HG03175 (cell line): ENCODE data around the gene SESN3.
"Not testable (repeated sequence)": the region's sequence is repeated elsewhere in the genome, so short reads cannot be mapped to it uniquely, and the experiment has no call there.

Experiments used
- ATAC-seq: cut with Tn5 transposase; IDR thresholded peaks from one replicate; pipeline ENCODE4 v1.9.1; 2021; ENCODE audit warnings: mild to moderate bottlenecking, moderate library complexity; ENCODE audit not compliant: unreplicated experiment

Gene SESN3

DNA sequence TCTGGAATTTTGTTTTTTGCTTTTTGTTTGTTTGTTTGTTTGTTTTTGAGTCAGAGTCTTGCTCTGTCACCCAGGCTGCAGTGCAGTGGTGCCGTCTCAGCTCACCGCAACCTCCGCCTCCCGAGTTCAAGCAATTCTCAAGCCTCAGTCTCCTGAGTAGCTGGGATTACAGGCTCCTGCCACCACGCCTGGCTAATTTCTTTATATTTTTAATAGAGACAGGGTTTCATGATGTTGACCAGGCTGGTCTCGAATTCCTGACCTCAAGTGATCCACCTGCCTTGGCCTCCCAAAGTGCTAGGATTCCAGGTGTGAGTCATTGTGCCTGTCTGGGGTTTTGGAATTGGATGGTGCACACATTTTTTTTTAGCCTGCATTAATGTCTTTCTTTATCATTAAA, 20.9 kb upstream of the SESN3 start:
- ATAC-seq: not testable (repeated sequence)

DNA sequence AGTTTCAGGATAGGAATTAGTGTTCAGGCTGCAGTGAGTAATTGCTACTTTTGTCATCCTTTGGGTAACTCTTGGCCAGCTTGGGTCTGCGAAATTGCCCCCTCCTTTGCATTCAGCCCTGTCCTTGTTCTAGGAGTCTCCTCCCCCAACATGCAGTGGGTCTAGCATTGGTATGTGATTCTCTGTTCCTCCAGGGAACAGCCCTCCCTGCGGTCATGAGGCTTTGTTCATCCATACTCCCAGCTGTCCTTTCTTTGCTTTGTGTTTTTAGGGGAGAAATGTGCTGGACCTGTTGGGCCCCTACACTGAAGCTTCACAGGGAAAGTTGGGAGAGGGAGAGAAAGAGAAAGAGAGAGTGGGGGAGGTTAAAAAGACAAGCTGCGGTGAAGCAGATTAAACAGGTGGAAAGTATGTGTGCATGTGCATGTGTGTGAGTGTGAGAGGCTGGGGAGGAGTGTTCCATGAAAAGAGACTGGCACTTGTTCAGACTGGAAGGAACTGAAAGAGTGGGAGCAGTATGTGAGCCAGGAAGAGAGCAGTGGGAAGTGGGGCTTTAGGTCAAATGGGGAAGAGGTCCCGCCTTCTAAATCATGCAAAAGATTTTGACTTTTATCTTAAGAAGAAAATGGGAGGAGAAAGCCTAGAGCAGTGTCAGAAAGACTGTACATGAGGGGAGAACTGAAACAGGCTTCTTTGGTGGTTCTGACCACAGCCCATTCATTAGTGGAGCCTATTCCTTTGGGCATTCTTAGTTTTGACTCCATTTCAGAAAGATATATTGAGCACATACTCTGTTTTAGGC, 17.9 kb upstream of the SESN3 start:
- ATAC-seq: peak; percentile 86

DNA sequence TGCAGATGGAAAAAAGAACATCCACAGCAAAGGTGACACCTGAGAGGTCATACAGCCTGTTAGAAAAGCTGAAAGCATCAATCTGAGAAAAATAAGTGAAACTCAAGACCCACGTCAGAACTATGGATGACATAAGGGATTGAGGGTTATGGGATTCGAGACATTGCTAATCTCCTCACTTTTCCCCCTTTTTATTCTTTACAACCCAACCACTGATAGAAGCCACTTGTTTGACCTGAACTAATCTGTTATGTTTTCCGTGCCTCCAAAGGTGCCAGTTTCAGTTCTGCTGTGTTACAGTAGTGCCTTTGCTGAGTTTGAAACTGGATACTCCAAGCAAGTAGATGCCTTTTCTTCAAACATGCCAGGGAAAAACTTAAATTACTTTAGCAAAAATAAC, 16.9 kb upstream of the SESN3 start:
- no peak for ATAC-seq

DNA sequence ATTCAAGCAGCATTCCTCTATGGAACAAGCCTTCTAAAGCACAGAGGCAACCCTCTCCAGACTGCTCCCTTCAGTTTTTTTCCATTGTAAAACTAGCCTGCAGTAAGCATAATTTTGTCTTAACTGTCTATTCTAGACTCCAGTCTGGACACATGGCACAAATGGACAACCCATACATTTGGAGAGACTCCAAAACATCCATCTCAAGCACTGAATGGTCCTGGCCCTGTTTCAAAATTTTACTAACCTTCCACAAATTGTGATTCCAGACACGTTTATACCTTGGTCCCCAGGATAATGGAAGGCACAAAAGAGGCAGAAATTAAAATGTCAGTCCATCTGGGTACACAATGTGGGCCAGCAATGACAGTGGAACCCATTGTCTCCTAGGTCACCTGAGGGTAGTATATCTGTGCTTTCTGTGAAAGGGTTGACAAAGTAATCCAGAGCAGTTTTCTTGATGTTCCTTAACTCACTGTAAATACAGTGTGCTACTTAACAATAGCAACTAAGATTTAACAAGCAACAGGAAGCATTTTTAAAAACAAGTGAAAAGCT, 16.2 kb upstream of the SESN3 start:
- no peak for ATAC-seq

DNA sequence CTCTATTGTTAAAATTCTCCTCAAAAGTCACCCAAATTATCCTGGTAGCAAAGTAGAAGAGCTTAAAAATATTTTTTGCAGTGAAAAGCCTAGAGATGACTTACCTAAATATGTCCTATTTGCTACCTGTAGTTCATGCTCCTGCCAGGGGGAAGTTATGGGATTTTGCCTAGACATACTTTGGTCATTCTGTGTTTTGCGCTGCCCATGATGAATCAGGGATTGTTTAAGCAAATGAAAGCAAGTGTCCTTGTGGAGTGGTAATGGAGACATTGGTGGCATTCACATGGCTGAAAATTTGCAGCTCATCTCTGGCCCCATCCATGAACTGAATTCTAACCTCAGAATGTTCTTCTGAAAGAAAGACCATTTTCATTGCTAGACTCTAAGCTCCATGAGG, 14.6 kb upstream of the SESN3 start:
- ATAC-seq: no peak

DNA sequence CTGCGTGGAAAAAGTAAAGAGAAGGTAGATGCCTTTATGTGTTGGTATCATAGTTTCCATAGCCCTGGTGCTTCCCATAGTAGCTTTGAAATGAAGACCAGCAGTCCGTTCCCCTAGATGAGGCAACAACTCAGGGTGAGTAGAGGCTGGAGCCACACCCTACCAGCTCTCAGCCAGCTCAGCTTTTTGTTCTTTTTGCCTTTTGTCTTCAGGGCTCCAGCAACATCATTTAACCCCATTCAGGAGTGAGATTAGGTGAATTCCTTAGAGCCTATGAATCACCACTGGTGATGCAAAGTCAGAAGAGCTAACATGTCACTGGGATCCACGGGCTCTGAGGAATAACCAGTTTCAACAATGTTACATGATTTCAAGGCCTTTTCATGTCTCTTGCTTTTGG, 14.0 kb upstream of the SESN3 start:
- ATAC-seq: no peak

DNA sequence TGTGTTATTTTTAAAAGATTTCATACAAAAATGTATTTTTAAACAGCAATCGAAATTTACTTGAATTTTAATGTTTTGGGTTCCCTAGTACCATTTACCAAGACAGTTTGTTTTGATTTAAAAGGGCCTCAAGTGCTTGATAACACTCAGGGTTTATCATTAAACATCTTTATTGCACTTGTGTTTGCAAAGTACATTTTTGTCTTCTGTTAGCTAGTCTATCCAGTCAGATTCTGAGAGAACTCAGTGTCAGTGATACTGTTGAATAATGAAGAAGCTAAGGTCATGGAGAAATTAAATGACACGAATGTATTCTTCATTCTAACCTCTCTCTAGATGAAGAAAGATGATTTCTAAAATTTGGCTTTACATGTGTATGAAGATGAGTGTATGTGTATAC, 12.7 kb upstream of the SESN3 start:
- no peak for ATAC-seq

DNA sequence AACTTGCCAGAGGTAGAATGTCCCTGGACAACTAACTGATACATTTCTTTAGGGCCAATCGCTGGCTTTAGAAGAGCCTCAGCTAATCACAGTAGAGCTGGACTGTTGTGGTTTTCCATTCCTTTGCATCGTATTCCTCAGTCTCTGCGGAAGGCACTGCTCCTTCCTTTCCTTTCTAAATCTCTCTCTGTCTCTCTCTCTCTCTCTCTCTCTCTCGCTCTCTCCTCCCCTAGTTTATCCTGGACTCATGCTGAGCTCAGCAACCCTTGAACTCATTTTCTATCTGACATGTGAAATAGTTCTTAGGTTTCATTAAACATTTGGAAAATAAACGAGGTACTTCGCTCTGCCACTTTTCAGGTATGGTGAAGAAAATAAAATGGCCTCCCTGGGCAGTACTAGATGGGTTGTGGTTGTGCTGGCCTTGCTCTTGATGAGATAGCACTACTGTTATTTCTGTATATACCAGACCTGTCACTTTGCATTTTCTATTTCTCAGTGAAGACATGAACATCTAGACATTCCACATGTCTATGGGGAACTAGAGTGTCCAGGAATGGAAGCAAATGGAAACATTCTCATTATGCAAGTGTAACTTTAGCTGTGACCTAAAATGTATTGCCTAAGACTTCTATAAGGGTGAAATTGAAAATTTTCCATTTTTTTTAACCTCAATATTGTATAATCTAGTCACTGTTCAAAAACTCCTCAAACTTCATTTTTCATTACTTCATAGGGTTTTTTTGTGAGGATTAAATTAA, 12.0 kb upstream of the SESN3 start:
- no peak for ATAC-seq

DNA sequence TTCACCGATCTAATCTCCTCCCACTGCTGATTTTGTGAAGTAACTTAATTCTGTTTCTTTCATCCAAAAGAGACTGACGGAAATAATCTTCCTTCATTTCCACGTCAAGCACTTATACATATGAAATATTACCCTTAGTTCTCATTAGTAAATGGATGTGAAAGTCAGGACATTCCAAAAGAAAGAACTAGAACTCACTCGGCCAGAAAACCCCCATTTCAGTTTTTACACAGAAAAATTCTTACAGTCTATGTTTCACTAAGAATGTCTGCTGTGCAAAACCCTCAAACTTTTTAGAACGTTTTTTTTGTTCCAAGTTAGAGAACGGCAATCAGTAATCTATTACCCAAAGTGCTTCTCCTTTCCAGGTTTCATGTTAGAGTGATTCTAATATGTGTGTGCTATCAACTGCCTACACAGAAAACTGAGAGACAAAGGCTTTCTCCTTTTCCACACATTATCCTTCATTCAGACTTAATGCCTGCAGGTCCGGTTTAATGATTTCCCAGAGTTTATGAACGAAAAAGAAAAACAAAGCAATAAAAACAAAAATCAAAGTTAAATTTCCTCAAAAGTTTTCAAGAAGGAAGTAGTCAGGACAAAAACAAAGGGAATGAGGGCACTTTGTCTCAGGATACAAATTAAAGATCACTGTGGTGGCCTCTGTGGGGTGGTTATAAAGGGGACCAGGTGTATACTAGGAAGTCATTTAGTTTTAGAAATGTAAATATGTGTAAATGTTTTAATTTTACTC, 11.3 kb upstream of the SESN3 start:
- ATAC-seq: peak; percentile 66

DNA sequence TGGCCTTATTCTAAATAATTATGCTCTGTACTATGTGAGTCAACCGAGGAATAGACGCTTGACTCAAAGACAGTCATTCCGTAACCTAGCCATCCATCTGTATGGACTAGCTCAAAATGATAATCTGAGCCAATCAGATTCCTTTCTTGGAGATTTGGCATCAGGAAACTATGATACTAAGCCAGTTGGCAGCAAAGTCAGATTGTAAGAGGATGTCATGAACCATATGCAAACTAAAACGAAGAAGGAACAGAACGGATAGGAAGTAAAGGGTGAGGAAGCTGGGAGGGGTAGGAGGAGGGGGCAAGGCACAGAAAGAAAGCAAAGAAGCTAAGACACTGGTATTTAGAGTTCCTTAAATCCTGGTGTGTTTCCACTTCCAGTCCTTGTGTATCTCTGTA, 10.7 kb upstream of the SESN3 start:
- peak; percentile 74 for ATAC-seq

DNA sequence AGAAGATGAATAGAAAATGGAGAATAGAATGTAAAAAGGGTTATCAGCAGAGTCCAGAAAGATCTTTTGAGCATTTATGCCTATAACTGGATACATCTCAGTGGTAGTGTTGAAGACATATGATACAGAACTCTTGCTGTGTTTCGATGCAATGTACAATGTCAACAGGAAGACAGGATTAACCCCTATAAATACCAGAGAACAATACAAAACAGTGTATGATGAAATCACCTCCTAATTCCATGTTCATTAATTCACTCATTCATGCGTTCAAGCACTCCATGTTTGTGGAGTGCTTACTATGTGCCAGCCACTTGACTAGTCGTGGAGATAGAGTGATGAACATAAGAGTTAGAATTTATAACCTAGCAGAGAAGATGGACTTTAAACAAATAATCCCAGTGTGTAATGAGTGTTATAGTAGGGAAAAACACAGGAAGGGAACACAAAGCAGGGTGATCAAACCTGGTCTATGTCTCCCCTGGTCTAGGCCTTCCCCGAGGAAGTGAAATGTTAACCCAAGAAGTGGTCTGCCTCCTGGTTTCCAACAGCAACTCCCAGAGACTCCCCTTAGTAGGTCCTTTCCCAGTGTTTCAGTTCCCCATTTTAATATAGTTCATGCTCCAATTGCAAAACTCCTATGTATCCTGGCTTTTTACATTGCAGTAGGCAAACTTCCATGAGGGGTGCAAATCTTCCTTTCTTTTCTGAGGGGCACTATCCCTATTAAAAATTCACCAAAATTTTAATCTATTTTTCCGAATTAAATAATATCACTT, 9.1 kb upstream of the SESN3 start:
- no peak for ATAC-seq

DNA sequence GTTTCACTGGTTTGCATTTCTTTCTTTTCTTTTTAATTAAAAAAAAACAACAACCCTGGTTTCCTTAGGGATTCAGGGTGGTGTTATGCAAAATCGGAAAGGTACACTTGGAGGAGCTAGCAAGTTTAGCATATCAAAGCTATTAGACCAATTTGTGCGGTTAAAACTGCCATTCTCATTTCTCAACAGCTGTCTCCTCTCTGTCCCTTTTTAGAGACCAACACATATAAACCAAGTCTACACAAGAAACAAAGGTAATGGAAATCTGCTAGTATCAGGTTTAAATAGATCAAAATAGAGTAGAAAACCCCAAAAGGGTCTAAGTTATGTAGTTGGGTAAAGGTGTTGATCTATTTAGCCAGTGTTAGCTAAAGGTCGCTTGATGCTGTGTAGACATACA, 1.7 kb upstream of the SESN3 start:
- no peak for ATAC-seq

DNA sequence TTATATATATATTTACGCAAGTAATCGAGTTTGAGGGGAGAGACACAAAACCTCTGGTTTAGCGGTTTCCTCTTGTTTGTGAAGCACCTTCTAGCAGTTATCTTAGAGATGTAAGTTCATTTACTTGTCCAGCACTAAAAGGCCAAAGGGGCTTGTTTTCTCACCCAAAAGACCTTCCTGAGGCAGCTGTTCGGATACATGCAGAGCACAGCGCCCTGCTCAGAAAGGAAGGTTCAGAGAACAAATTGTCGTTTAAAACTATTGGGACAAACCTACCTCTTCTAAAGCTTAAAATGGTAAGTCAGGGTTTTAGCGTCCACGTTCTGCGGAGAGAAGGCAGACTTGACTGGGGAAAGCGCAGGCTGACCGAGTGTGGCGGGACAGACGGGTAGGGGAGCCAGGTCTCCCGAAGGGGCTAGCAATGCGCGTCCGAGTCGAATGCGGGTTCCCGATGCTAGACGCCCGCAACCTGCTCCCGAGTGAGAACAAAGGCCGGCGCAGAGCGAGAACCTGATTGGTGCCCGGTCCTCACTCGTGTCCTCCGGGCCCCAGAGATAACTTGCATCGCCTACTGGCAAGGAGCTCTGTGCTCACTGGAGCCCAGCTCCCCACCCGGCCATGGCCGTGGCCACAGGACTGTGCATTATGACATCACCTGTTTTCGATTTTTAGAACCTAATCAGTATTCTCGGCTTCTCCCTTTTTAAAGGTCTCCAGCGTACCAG, 1.0 kb upstream of the SESN3 start:
- ATAC-seq: peak; percentile 27

DNA sequence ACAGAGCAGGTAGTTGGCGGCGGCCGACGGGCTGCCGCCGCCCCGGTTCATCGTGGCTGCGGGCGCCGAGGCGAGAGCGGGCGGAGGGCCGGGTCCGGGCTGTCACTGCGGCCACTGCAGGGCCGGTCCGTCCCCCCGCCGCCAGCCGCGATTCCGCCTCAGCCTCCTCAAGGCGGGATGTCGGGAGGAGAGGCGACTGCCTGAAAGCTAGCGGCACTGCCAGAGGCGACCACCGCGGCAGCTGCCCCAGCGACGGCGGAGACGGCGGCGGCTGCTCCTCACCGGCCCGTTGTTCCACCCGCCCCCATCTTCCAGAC, 234 bp downstream of the SESN3 start:
- ATAC-seq: peak; percentile 3

DNA sequence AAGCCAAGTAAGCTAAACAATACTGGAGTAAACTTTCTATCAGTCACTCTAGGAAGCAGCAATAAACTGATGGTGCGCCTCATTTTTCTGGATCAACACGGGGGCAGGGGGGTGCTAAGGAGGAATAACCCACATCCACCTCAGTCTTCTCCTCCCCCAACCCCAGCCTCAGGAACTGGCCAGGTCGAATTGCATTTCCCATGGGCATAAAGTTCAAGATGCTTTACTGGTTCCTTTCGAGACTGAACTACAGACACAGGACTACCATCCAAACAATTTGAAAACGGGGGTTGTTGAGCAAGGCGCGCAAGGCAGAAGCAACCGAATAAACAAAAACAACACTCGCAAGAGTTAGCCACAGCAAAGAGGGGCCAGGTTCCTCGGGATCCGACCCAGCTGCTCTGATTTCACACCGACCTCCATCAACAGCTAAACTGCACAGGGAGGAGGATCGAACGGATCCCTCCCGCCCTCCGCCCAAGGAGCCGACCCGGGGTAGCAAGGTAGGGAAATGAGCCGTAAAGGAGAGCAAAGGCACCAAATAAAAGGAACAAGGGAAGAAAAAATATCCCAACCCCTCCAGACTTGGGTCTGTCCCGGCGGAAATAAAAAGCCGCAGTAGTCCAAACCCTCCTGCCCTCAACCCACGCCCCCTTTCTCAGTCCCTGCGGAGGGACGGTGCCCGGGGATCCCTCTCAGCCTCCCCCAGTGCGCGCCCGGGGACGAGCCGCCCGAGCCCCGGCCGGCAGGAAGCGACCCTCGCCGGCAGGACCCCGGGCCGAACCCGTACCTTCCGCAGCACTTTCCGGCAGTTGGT, 801 bp downstream of the SESN3 start:
- no peak for ATAC-seq

DNA sequence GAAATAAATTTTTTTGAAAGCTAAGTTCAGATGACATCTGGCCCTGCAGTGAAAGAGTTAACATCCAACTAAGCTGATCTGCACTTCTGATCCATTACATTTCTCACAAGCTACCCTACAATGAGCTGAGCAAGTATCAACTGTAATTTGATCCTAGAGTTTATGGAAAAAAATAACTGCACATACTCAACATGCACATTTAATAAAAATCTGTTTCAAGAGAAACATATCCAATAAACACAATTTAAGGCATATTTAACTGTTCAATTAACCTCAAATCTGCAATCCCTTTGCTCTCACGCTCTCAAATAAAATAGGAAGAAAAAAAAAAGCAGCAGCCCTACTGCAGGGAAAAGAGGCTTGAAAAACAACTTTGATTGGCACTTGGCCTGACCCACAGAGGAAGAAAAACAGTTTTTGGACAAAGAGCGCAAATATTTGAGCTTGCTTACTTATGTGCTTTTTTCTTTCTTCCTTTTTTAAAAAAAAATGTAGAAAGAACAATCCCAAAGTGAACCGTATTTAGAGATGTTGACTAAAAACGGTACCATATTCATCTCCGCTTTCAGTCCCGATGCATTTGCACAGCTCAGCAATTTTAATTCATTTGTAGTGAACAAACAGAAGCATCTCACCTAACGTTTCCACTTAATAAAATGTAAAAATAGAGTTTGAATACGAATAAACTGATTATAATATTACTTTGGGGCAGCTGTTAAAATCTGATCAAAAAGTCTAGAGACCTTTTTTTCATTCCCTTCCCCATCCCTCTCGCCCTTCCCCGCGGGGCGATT, 1.6 kb downstream of the SESN3 start:
- no peak for ATAC-seq

DNA sequence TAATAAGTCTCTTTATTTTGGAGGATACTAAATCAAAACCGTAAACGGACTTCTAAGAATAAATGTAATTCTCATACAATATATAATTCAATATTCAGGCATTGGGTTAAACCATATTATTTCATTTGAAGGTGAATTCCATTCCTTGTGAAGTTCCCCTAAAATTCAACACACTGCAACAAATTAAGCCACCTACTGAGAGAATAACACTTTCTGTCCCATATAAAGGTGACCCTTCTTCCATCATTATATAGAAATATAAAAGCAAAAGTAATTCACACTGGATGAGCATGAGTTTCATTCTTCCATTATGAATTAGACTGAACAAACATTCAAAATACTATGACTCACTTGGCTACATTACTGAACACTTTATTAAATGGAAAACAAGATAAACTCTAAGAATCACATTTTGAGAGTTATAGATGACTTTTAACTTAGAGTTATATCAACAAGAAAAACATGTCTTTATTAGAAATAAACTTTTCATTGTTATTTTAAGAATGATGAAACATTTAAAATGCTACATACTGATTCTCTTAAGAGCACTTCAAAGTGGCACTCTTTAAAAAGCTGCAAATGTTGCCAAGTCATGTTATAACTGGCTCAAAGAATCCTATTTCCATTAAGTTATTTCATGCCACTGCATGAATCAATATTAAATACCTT, 2.8 kb downstream of the SESN3 start:
- ATAC-seq: no peak

DNA sequence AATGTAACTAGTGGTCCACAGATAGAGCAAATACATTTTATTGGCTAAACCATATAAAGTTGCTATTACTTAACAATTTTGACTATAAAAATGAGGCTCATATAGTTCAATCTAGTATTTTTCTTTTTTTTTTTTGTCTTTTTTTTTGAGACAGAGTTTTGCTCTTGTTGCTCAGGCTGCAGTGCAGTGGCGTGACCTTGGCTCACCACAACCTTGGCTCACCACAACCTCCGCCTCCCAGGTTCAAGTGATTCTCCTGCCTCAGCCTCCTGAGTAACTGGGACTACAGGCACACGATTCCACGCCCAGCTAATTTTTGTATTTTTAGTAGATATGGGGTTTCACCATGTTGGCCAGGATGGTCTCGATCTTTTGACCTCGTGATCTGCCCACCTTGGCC, 3.9 kb downstream of the SESN3 start:
- not testable (repeated sequence) for ATAC-seq
